Measurements from ENCODE around the gene LTA. TPM values are rescaled to one million over a fixed set of nuclear protein-coding genes. Genes with fewer than 3 reads are reported as not detected.

The LTA gene
- not detected for polyA plus RNA-seq (2013, experiment 1 of 2)
- not detected for polyA plus RNA-seq (2013, experiment 2 of 2)

- peaks cover 4% of the 10 kb centered on the region; the same call in 1 of the 2 replicates for H3K4me1 ChIP-seq (ENCODE audit: insufficient read depth, low read length)
- H3K9me3 ChIP-seq (ENCODE audit: insufficient read depth, low read depth, low read length), result no peaks in the 10 kb centered on the region
- no peak within 1 kb of the TSS for H3K9ac ChIP-seq (ENCODE audit: low read depth, low read length)
- no peak within 1 kb of the TSS for H3K4me3 ChIP-seq (ENCODE audit: low read length)
- no peak within 1 kb of the TSS for H3K27ac ChIP-seq (ENCODE audit: low read depth, low read length)
- H3K36me3 ChIP-seq (ENCODE audit: insufficient read depth, low read length), result no peaks in the 10 kb centered on the region
- H3K27me3 ChIP-seq (ENCODE audit: insufficient read depth, low read length), result no peaks in the 10 kb centered on the region
- WGBS, result 92% methylated on average over 27 of the region's 27 CpGs
These were observed at the start of gene LTA for GRCh38 chr6:31572041-31572911. TSS of gene LTA (plus strand) at chr6:31572289. CDS start at chr6:31572743, 454 bp downstream.

GRCh38 chr6:31525553-31525931 is 46.5 kb upstream of the LTA start:
- Histone ChIP-seq H3K36me3 (ENCODE audit: insufficient read depth, low read length) (peaks cover 12% of the 10 kb centered on the region), H3K4me3 (ENCODE audit: low read length) (no peak overlapping the region), H3K9ac (ENCODE audit: low read depth, low read length) (no peak overlapping the region), H3K27ac (ENCODE audit: low read depth, low read length) (no peak overlapping the region), H3K9me3 (ENCODE audit: insufficient read depth, low read depth, low read length) (no peaks in the 10 kb centered on the region), H3K4me1 (ENCODE audit: insufficient read depth, low read length) (no peaks in the 10 kb centered on the region), H3K27me3 (ENCODE audit: insufficient read depth, low read length) (no peaks in the 10 kb centered on the region)
- WGBS, result 83% methylated on average over 7 of the region's 8 CpGs

- Histone ChIP-seq H3K4me1 (ENCODE audit: insufficient read depth, low read length) (no peaks in the 10 kb centered on the region), H3K27me3 (ENCODE audit: insufficient read depth, low read length) (no peaks in the 10 kb centered on the region), H3K36me3 (ENCODE audit: insufficient read depth, low read length) (peaks cover 17% of the 10 kb centered on the region), H3K4me3 (ENCODE audit: low read length) (no peak overlapping the region), H3K9me3 (ENCODE audit: insufficient read depth, low read depth, low read length) (no peaks in the 10 kb centered on the region), H3K27ac (ENCODE audit: low read depth, low read length) (no peak overlapping the region), H3K9ac (ENCODE audit: low read depth, low read length) (no peak overlapping the region)
- 90% methylated on average over 4 of the region's 4 CpGs for WGBS
These were observed 46.0 kb upstream of the LTA start for GRCh38 chr6:31525932-31526591.

GRCh38 chr6:31528307-31528777 is 43.7 kb upstream of the LTA start:
- WGBS, result 89% methylated on average over 4 of the region's 4 CpGs
- Histone ChIP-seq H3K9ac (ENCODE audit: low read depth, low read length) (no peak overlapping the region), H3K27ac (ENCODE audit: low read depth, low read length) (no peak overlapping the region; the same call in 1 of the 2 replicates), H3K4me1 (ENCODE audit: insufficient read depth, low read length) (no peaks in the 10 kb centered on the region), H3K27me3 (ENCODE audit: insufficient read depth, low read length) (no peaks in the 10 kb centered on the region), H3K9me3 (ENCODE audit: insufficient read depth, low read depth, low read length) (no peaks in the 10 kb centered on the region), H3K4me3 (ENCODE audit: low read length) (no peak overlapping the region), H3K36me3 (ENCODE audit: insufficient read depth, low read length) (peaks cover 39% of the 10 kb centered on the region)

GRCh38 chr6:31528821-31529328 is 43.2 kb upstream of the LTA start, which contains the start of gene MCCD1:
TSS of gene MCCD1 (plus strand) at chr6:31528962. CDS start at chr6:31529015, 53 bp downstream.
- no peaks in the 10 kb centered on the region for H3K9me3 ChIP-seq (ENCODE audit: insufficient read depth, low read depth, low read length)
- H3K36me3 ChIP-seq (ENCODE audit: insufficient read depth, low read length), result peaks cover 44% of the 10 kb centered on the region
- no peak within 1 kb of the TSS for H3K4me3 ChIP-seq (ENCODE audit: low read length)
- H3K27ac ChIP-seq (ENCODE audit: low read depth, low read length), result peak within 1 kb of the TSS; percentile 52; the same call in 1 of the 2 replicates
- no peaks in the 10 kb centered on the region for H3K4me1 ChIP-seq (ENCODE audit: insufficient read depth, low read length)
- H3K9ac ChIP-seq (ENCODE audit: low read depth, low read length), result no peak within 1 kb of the TSS
- H3K27me3 ChIP-seq (ENCODE audit: insufficient read depth, low read length), result no peaks in the 10 kb centered on the region
- 83% methylated on average over 6 of the region's 7 CpGs for WGBS

GRCh38 chr6:31529329-31530150 is 42.5 kb upstream of the LTA start:
- Histone ChIP-seq H3K4me3 (ENCODE audit: low read length) (no peak overlapping the region), H3K27ac (ENCODE audit: low read depth, low read length) (peak overlapping the region; percentile 52; the same call in 1 of the 2 replicates), H3K27me3 (ENCODE audit: insufficient read depth, low read length) (no peaks in the 10 kb centered on the region), H3K9me3 (ENCODE audit: insufficient read depth, low read depth, low read length) (no peaks in the 10 kb centered on the region), H3K9ac (ENCODE audit: low read depth, low read length) (no peak overlapping the region), H3K36me3 (ENCODE audit: insufficient read depth, low read length) (peaks cover 51% of the 10 kb centered on the region), H3K4me1 (ENCODE audit: insufficient read depth, low read length) (no peaks in the 10 kb centered on the region)
- WGBS, result 79% methylated on average over 12 of the region's 12 CpGs

GRCh38 chr6:31530659-31531058 is 41.4 kb upstream of the LTA start:
- H3K27ac ChIP-seq (ENCODE audit: low read depth, low read length), result no peak overlapping the region
- H3K36me3 ChIP-seq (ENCODE audit: insufficient read depth, low read length), result peaks cover 62% of the 10 kb centered on the region

GRCh38 chr6:31531162-31531561 is 40.9 kb upstream of the LTA start:
- Histone ChIP-seq H3K4me3 (ENCODE audit: low read length) (no peak overlapping the region), H3K27ac (ENCODE audit: low read depth, low read length) (no peak overlapping the region), H3K9me3 (ENCODE audit: insufficient read depth, low read depth, low read length) (no peaks in the 10 kb centered on the region), H3K4me1 (ENCODE audit: insufficient read depth, low read length) (no peaks in the 10 kb centered on the region), H3K36me3 (ENCODE audit: insufficient read depth, low read length) (peaks cover 67% of the 10 kb centered on the region), H3K9ac (ENCODE audit: low read depth, low read length) (no peak overlapping the region), H3K27me3 (ENCODE audit: insufficient read depth, low read length) (no peaks in the 10 kb centered on the region)
- WGBS, result 94% methylated on average over 4 of the region's 7 CpGs

More at GRCh38 chr6:31530659-31531058, 41.4 kb upstream of the LTA start:
- Histone ChIP-seq H3K9me3 (ENCODE audit: insufficient read depth, low read depth, low read length) (no peaks in the 10 kb centered on the region), H3K4me1 (ENCODE audit: insufficient read depth, low read length) (no peaks in the 10 kb centered on the region), H3K4me3 (ENCODE audit: low read length) (no peak overlapping the region), H3K27me3 (ENCODE audit: insufficient read depth, low read length) (no peaks in the 10 kb centered on the region), H3K9ac (ENCODE audit: low read depth, low read length) (no peak overlapping the region)
- 92% methylated on average over 6 of the region's 6 CpGs for WGBS

- Histone ChIP-seq H3K9ac (ENCODE audit: low read depth, low read length) (no peak overlapping the region), H3K27me3 (ENCODE audit: insufficient read depth, low read length) (no peaks in the 10 kb centered on the region), H3K4me3 (ENCODE audit: low read length) (no peak overlapping the region), H3K27ac (ENCODE audit: low read depth, low read length) (no peak overlapping the region), H3K4me1 (ENCODE audit: insufficient read depth, low read length) (no peaks in the 10 kb centered on the region), H3K9me3 (ENCODE audit: insufficient read depth, low read depth, low read length) (no peaks in the 10 kb centered on the region), H3K36me3 (ENCODE audit: insufficient read depth, low read length) (peaks cover 76% of the 10 kb centered on the region)
- WGBS, result 89% methylated on average over 8 of the region's 9 CpGs
These were observed 40.1 kb upstream of the LTA start for GRCh38 chr6:31531771-31532643.

All from HUES64 (cell line).